Measurements from ENCODE around the gene CCR8. TPM values are rescaled to one million over a fixed set of nuclear protein-coding genes. Genes with fewer than 3 reads are reported as not detected.
"Not testable (repeated sequence)": the region's sequence is repeated elsewhere in the genome, so short reads cannot be mapped to it uniquely, and the experiment has no call there.

The CCR8 gene
- total RNA-seq, 1 experiment from 2014 or later = not detected

DNA sequence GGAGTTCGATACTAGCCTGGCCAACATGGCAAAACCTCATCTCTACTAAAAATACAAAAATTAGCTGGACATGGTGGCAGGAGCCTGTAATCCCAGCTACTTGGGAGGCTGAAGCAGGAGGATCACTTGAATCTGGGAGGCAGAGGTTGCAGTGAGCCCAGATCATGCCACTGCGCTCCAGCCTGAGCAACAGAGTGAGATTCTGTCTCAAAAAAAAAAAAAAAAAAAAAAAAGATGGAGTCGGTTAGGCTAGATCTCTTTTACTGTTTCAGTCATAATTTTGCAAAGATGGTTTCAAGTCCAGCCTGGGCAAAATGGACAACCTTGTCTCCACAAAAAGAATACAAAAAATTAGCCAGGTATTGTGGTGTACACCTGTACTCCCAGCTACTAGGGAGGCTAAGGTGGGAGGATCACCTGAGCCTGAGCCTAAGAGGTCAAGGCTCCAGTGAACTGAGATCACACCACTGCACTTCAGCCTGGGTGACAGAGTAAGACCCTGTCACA, 7.2 kb upstream of the CCR8 start:
- H3K9me3 ChIP-seq (ENCODE audit: low read length); intact Hi-C loops (cut with micrococcal nuclease); H3K4me2 ChIP-seq (ENCODE audit: low read length); H3K4me3 ChIP-seq (ENCODE audit: low read length); H3K4me1 ChIP-seq (ENCODE audit: insufficient read depth, low read length); BruUV-seq (replicated peaks); CTCF ChIA-PET; H3K9ac ChIP-seq (ENCODE audit: low read length); H3K9me2 ChIP-seq (replicated peaks; ENCODE audit: low read length); H3F3A ChIP-seq (ENCODE audit: low read length, unreplicated experiment); H3K36me3 ChIP-seq (ENCODE audit: low read depth, low read length); H3K79me2 ChIP-seq (ENCODE audit: low read length); H3K27ac ChIP-seq (ENCODE audit: low read length); POLR2A ChIA-PET (ENCODE audit: unreplicated experiment); H4K20me1 ChIP-seq (ENCODE audit: low read length); DNase-seq; H2AFZ ChIP-seq (ENCODE audit: low read length); ATAC-seq: not testable (repeated sequence)
- H3K27me3 ChIP-seq (ENCODE audit: low read length) = peaks cover 23% of the 10 kb centered on the region

DNA sequence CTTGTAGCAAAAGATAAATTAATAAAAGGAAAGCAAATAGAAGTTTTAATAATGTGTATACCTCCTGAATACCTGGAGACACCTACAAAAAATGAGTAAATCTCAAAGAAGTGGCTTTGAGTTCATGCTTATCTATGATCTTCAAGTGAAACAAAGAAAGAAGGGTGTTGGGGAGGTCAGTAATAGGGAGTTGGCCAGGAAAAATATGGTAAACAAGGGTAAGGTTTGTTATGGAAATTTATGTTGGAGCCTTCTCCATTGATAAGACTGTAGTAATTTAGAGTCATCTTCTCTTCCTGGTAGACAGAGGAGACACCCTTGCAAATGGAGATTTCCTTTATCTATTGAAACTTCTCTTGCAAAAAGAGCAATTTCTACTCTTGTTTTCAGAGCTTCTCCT, 6.6 kb upstream of the CCR8 start:
- intact Hi-C loops (cut with micrococcal nuclease) = no loop called here
- H3K9ac ChIP-seq (ENCODE audit: low read length) = no peak overlapping the region
- H3K36me3 ChIP-seq (ENCODE audit: low read depth, low read length) = no peaks in the 10 kb centered on the region
- no peaks in the 10 kb centered on the region for H3F3A ChIP-seq (ENCODE audit: low read length, unreplicated experiment)
- no peaks in the 10 kb centered on the region for H4K20me1 ChIP-seq (ENCODE audit: low read length)
- no peak for TF ChIP-seq EZH2 (IDR thresholded peaks at IDR 0.05; ENCODE audit: low read length, unreplicated experiment)
- TF ChIP-seq, protein P1, sequence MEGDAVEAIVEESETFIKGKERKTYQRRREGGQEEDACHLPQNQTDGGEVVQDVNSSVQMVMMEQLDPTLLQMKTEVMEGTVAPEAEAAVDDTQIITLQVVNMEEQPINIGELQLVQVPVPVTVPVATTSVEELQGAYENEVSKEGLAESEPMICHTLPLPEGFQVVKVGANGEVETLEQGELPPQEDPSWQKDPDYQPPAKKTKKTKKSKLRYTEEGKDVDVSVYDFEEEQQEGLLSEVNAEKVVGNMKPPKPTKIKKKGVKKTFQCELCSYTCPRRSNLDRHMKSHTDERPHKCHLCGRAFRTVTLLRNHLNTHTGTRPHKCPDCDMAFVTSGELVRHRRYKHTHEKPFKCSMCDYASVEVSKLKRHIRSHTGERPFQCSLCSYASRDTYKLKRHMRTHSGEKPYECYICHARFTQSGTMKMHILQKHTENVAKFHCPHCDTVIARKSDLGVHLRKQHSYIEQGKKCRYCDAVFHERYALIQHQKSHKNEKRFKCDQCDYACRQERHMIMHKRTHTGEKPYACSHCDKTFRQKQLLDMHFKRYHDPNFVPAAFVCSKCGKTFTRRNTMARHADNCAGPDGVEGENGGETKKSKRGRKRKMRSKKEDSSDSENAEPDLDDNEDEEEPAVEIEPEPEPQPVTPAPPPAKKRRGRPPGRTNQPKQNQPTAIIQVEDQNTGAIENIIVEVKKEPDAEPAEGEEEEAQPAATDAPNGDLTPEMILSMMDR (conservative IDR thresholded peaks at IDR 0.05; ENCODE audit: low read depth, low read length) = no peak
- no peak for TF ChIP-seq EZH2phosphoT487 (IDR thresholded peaks at IDR 0.05; ENCODE audit: borderline replicate concordance, low read length)
- no peaks in the 10 kb centered on the region for H3K9me2 ChIP-seq (replicated peaks; ENCODE audit: low read length)
- peaks cover 29% of the 10 kb centered on the region for H3K27me3 ChIP-seq (ENCODE audit: low read length)
- H3K9me3 ChIP-seq (ENCODE audit: low read length) = no peaks in the 10 kb centered on the region
- H3K27ac ChIP-seq (ENCODE audit: low read length) = no peak overlapping the region
- ATAC-seq = no peak
- H3K4me1 ChIP-seq (ENCODE audit: insufficient read depth, low read length) = no peaks in the 10 kb centered on the region
- DNase-seq = no peak
- no peaks in the 10 kb centered on the region for H3K79me2 ChIP-seq (ENCODE audit: low read length)
- ChIA-PET CTCF (no interaction called here), POLR2A (ENCODE audit: unreplicated experiment) (no interaction called here)
- H3K4me2 ChIP-seq (ENCODE audit: low read length) = no peak overlapping the region
- no peak overlapping the region for H3K4me3 ChIP-seq (ENCODE audit: low read length)
- no peak overlapping the region for H2AFZ ChIP-seq (ENCODE audit: low read length)
- no TSS peak for BruUV-seq (replicated peaks)

DNA sequence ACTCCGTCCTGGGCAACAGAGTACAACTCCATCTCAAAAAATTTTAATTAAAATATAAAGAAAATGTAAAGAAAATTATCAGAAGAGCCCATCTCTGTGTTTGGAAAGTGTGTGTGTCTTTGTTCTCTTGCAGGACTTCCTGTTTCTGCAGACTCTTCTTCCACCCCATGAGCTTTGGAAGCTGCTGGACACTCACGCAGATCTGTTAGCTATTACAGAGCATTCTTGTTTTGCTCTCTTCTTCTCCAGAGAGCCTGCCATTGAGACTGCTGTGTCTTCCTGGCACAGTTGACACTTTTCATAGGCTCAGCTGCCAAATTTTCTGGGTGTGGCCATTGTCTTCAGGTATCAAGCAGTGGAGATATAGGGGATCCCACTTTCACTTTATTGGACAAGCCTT, 6.0 kb upstream of the CCR8 start:
- BruUV-seq (replicated peaks) = no TSS peak
- Histone ChIP-seq H3K9me3 (ENCODE audit: low read length) (no peaks in the 10 kb centered on the region), H3K27ac (ENCODE audit: low read length) (no peak overlapping the region), H3F3A (ENCODE audit: low read length, unreplicated experiment) (no peaks in the 10 kb centered on the region), H4K20me1 (ENCODE audit: low read length) (no peaks in the 10 kb centered on the region), H3K4me3 (ENCODE audit: low read length) (no peak overlapping the region), H3K36me3 (ENCODE audit: low read depth, low read length) (no peaks in the 10 kb centered on the region), H3K27me3 (ENCODE audit: low read length) (peaks cover 30% of the 10 kb centered on the region), H3K79me2 (ENCODE audit: low read length) (no peaks in the 10 kb centered on the region), H3K9ac (ENCODE audit: low read length) (no peak overlapping the region), H3K4me1 (ENCODE audit: insufficient read depth, low read length) (no peaks in the 10 kb centered on the region), H2AFZ (ENCODE audit: low read length) (no peak overlapping the region), H3K4me2 (ENCODE audit: low read length) (no peak overlapping the region), H3K9me2 (replicated peaks; ENCODE audit: low read length) (no peaks in the 10 kb centered on the region)
- ATAC-seq = no peak
- TF ChIP-seq, protein P1 (conservative IDR thresholded peaks at IDR 0.05; ENCODE audit: low read depth, low read length) = no peak
- POLR2A ChIA-PET (ENCODE audit: unreplicated experiment) = no interaction called here
- no peak for DNase-seq
- intact Hi-C loops (cut with micrococcal nuclease) = no loop called here
- CTCF ChIA-PET = no interaction called here

All from PC-3 (cell line).